ENCODE measurements around the gene STYK1. TPM values are rescaled to one million over a fixed set of nuclear protein-coding genes. Genes with fewer than 3 reads are reported as not detected.

The STYK1 gene
- total RNA-seq, 1 donor from 2014 or later, result 0.79 TPM

DNA sequence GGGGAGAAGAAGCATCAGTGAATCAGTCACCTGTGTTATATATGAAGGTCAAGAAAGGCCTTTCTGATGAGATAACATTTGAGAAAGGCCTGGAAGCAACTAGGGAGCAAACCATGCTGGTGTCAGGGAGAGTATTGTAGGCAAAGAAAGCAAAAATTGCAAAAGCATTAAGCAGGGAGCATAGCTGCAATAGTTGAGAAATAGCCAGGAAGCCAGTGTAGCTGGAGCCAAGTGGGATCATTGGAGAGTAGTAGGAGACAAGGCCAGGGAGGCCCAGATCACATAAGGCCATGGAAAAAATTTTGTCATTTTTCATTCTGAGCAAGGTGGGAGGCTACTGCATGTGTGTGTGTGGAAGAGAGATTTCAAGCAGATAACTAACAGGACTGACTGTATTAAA, 41.6 kb downstream of the STYK1 start:
- Mint-ChIP-seq H3K4me3 (ENCODE audit: low read depth) (no peak overlapping the region), H3K9me3 (ENCODE audit: low read depth) (no peaks in the 10 kb centered on the region), H3K27ac (no peak overlapping the region), H3K36me3 (ENCODE audit: insufficient read depth) (no peaks in the 10 kb centered on the region), H3K27me3 (no peaks in the 10 kb centered on the region), H3K4me1 (ENCODE audit: low read depth) (peaks cover 9% of the 10 kb centered on the region)
- DNase-seq (ENCODE audit: low spot score, unreplicated experiment), result no peak
- TF ChIP-seq, protein P1, sequence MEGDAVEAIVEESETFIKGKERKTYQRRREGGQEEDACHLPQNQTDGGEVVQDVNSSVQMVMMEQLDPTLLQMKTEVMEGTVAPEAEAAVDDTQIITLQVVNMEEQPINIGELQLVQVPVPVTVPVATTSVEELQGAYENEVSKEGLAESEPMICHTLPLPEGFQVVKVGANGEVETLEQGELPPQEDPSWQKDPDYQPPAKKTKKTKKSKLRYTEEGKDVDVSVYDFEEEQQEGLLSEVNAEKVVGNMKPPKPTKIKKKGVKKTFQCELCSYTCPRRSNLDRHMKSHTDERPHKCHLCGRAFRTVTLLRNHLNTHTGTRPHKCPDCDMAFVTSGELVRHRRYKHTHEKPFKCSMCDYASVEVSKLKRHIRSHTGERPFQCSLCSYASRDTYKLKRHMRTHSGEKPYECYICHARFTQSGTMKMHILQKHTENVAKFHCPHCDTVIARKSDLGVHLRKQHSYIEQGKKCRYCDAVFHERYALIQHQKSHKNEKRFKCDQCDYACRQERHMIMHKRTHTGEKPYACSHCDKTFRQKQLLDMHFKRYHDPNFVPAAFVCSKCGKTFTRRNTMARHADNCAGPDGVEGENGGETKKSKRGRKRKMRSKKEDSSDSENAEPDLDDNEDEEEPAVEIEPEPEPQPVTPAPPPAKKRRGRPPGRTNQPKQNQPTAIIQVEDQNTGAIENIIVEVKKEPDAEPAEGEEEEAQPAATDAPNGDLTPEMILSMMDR (IDR thresholded peaks at IDR 0.05; ENCODE audit: unreplicated experiment), result no peak

GRCh38 chr12:10624605-10625004, 49.2 kb downstream of the STYK1 start:
- Mint-ChIP-seq H3K27ac (no peak overlapping the region), H3K9me3 (ENCODE audit: low read depth) (no peaks in the 10 kb centered on the region), H3K4me3 (ENCODE audit: low read depth) (no peak overlapping the region), H3K36me3 (ENCODE audit: insufficient read depth) (no peaks in the 10 kb centered on the region), H3K4me1 (ENCODE audit: low read depth) (no peaks in the 10 kb centered on the region), H3K27me3 (no peaks in the 10 kb centered on the region)
- no peak for DNase-seq (ENCODE audit: low spot score, unreplicated experiment)
- TF ChIP-seq, protein P1 (IDR thresholded peaks at IDR 0.05; ENCODE audit: unreplicated experiment), result no peak

- Mint-ChIP-seq H3K4me1 (ENCODE audit: low read depth) (no peaks in the 10 kb centered on the region), H3K4me3 (ENCODE audit: low read depth) (no peak overlapping the region), H3K27me3 (no peaks in the 10 kb centered on the region), H3K27ac (no peak overlapping the region), H3K9me3 (ENCODE audit: low read depth) (no peaks in the 10 kb centered on the region), H3K36me3 (ENCODE audit: insufficient read depth) (no peaks in the 10 kb centered on the region)
- no peak for DNase-seq (ENCODE audit: low spot score, unreplicated experiment)
- TF ChIP-seq, protein P1 (IDR thresholded peaks at IDR 0.05; ENCODE audit: unreplicated experiment), result no peak
These were observed 50.7 kb downstream of the STYK1 start for GRCh38 chr12:10623131-10623530.

DNA sequence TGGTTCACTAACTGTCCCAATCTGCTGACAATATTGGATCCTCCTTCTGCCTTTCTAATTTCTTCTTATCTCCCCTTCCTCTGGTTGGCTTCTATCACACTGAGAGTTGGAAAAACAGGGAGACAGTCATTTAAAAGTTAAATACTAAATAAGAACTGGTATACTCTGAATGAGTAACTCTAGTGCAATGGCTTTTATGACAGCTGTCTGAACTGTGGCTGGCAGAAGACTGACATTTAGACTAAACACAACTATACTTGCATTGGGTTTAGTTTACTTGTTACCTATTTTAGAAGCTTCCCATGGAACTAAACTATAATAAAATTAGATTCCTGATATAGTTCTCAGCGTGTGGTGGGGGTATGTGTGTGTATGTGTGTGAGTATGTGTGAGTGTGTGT, 52.6 kb downstream of the STYK1 start:
- H3K36me3 Mint-ChIP-seq (ENCODE audit: insufficient read depth), result no peaks in the 10 kb centered on the region
- DNase-seq (ENCODE audit: low spot score, unreplicated experiment), result no peak
- TF ChIP-seq, protein P1 (IDR thresholded peaks at IDR 0.05; ENCODE audit: unreplicated experiment), result no peak
- no peaks in the 10 kb centered on the region for H3K9me3 Mint-ChIP-seq (ENCODE audit: low read depth)
- H3K4me3 Mint-ChIP-seq (ENCODE audit: low read depth), result no peak overlapping the region
- no peak overlapping the region for H3K27ac Mint-ChIP-seq
- no peaks in the 10 kb centered on the region for H3K4me1 Mint-ChIP-seq (ENCODE audit: low read depth)
- no peaks in the 10 kb centered on the region for H3K27me3 Mint-ChIP-seq

GRCh38 chr12:10620078-10620779, 53.6 kb downstream of the STYK1 start:
- Mint-ChIP-seq H3K9me3 (ENCODE audit: low read depth) (no peaks in the 10 kb centered on the region), H3K27ac (no peak overlapping the region), H3K27me3 (no peaks in the 10 kb centered on the region), H3K4me1 (ENCODE audit: low read depth) (no peaks in the 10 kb centered on the region), H3K36me3 (ENCODE audit: insufficient read depth) (no peaks in the 10 kb centered on the region), H3K4me3 (ENCODE audit: low read depth) (no peak overlapping the region)
- TF ChIP-seq, protein P1 (IDR thresholded peaks at IDR 0.05; ENCODE audit: unreplicated experiment), result no peak
- DNase-seq (ENCODE audit: low spot score, unreplicated experiment), result no peak
